NCI-H2171 (cell line): Measurements from ENCODE around the gene FLII.
"Not testable (repeated sequence)": the region's sequence is repeated elsewhere in the genome, so short reads cannot be mapped to it uniquely, and the experiment has no call there.

Experiments
- DNase-seq: peaks from one replicate; lab custom pipeline; 2025; lab: John Stamatoyannopoulos, UW

The FLII gene

DNA sequence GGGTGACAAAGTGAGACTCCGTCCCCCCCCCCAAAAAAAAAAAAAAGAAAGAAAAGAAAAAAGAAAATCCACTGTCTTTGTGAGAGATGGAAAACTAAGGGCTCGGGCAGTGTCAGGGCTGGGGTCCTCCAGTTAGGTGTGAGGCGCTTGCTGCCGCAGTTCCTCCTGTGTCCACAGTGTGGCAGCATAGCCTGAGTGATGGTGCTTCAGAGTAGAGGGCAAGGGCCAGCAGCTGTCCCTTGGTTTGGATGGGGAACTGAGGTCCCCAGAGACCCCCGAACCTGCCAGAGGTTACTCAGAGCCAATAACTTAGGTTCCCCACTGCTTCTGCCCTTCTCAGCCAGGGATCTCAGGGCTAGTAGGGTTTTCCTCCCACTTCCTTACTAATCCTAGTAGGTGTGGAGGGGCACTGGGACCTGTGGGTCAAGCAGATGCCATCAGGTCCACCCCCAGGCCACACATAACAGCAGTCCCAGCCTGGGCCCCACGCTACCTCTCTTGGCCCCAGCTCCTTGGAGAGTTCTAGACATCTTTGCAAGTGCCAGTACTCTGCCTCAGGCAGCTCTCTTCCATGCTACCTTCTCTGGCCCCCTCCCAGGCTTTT is 41.0 kb downstream of the FLII start:
- peak; percentile 7 for DNase-seq

DNA sequence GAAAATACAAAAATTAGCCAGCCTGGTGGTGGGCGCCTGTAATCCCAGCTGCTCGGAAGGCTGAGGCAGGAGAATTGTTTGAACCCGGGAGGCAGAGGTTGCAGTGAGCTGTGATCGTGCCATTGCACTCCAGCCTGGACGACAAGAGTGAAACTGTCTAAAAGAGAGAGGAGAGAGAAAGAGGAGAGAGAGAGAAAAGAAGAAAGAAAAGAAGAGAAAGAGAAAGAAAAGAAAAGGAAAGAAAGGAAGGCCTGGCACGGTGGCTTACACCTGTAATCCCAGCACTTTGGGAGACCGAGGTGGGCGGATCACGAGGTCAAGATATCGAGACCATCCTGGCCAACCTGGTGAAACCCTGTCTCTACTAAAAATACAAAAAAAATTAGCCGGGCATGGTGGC is 41.6 kb downstream of the FLII start:
- DNase-seq, result not testable (repeated sequence)

- DNase-seq, result no peak
These were observed 44.8 kb downstream of the FLII start for GRCh38 chr17:18213666-18214270.

DNA sequence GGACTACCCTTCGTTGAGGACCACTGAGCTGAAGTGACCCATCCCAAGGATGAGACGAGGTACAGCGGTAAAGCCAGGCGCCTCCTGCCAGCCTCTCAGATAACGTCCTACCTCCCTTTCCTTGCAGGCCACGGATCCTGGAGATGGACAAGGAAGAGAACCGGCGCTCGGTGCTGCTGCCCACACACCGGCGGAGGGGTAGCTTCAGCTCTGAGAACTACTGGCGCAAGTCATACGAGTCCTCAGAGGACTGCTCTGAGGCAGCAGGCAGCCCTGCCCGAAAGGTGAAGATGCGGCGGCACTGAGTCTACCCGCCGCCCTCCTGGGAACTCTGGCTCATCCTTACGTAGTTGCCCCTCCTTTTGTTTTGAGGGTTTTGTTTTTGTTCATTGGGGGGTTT is 50.4 kb downstream of the FLII start:
- DNase-seq, result no peak

- no peak for DNase-seq
These were observed 51.6 kb downstream of the FLII start for GRCh38 chr17:18206962-18207361.

GRCh38 chr17:18205861-18206260 is 52.7 kb downstream of the FLII start:
- DNase-seq, result no peak

DNA sequence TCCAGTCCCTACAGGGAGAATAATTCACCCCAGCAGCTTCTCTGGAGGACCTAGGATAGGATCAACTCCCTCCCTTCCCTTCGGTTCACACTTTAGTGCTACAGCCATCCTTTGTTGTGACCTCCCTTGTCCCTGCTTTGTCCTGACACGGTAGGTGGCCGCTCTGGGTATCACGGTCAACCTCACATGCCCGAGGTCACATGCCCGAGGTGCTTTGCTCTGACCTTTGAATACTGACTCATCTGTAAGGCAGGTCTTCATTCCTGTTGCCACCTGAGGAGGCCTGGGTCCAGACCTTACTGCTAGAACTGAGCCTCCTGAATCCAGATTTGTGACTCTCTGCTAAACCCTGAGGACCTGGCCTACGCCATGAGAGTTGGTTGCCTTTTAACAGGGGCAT is 55.2 kb downstream of the FLII start:
- no peak for DNase-seq

DNA sequence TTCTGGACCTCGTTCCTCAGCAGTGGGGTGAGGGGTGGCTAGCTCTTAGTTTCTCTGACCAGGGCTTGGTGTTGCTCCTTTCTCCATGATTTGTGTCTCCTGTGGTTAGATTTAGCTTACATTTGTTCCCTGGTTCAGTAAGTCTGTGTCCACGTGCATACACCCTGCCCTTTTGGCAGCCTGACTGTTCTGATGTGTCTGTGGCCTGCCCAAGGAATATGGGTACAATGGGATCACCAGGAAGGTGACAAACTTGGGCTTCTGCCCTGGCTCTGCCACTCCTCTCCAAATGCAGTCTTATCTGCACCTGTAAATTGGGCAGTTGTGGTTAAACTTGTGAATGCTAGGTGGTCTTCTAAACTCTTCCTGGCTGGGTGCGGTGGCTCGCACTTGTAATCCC is 57.4 kb downstream of the FLII start:
- no peak for DNase-seq

DNA sequence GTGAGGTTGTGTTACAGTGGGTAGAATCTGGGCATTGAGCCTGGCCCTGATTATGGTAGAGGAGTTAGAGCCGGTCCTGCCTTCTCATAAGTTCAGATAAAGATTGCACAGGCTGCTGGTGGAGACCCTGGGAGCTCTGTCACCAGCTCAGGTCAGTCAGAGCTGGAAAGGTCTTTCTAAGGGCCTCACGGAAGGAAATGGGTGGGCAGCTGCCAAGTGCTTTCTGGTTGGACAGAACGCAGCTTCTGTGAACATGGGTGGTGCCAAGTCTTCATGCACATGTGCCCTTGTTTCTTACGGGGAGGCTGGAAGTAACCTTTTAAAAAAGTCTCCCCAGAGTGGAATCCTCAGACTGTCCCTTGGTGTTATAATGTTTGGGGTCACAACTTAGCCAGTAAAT is 60.0 kb downstream of the FLII start:
- no peak for DNase-seq

- no peak for DNase-seq
These were observed 60.9 kb downstream of the FLII start for GRCh38 chr17:18197535-18198194.

GRCh38 chr17:18195246-18195645 is 63.3 kb downstream of the FLII start:
- no peak for DNase-seq
